ENCODE measurements around the gene ADSS1.
A peak's percentile ranks its signal among the peaks of the same experiment; 100 is the strongest.

ADSS1 gene

DNA sequence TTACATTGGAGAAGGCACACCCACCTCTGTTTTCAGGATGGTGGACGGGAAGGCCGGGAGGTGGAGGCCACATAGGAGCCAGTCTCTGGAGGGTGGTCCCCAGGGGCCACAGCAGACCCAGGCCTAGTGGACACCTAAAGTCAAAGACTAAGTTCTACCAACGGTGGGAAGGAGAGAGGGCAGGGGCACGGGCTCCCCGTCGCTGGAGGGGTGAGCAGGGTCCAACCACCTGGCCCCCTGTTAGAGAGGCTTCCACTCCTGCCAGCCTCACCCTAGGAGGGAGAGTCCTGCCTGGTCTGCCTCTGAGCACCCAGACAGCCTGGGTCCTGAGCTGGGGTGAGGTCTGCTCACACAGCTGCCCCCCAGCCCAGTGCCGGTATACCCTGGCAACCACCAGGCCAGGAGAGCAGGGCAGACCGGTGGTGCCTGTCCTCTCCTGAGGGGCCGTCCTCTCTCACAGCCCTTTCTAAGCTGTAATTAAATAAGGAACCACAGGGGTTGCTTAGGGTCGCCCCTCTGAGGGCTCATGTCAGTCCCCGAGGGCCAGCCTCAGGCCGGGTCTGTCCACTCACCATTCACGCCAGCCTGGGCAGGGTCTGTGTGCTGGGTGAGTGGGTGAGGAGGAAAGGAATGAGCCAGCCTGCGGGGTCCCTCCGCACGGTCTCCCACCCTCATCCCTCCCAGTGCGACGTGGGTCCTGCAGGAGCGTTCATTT is 32.3 kb upstream of the ADSS1 start:
- DNase-seq = no peak
- TF ChIP-seq POLR2A (IDR thresholded peaks at IDR 0.05; ENCODE audit: low read length) (no peak), GATA1 (IDR thresholded peaks at IDR 0.05; ENCODE audit: low read depth, low read length) (no peak)

DNA sequence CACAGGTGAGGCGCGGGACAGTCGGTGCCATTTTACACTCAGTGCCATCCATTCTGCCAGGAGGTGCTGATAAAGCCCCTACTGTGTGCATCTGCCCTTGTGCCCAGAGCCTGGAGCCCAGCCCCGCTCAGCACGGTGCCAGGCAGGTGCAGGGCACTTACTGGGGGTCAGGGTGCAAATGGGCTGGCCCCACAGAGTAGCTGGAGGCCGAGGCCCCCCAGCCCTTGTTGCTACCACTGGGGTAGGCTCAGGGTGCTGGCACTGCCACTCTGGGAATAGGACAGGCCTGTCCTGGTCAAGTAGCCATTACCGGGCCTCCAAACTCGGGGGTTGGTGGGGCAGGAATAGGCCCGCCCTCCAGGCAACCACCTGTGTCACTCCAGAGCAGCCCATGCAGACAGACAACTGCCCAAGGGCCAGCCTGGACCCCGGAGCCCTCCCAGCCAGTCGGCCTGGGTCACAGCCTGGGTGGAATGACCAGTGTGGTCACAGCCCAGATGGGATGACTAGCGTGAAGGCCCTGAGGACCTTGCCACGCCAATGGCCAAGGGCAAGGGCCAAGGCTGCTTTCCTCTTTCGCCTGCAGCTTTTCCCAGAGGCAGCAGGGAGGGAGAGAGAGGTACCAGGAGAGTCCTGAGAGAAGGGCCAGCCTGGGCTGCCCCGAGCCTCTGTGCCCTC is 31.6 kb upstream of the ADSS1 start:
- no peak for DNase-seq
- TF ChIP-seq POLR2A (IDR thresholded peaks at IDR 0.05; ENCODE audit: low read length) = no peak
- TF ChIP-seq GATA1 (IDR thresholded peaks at IDR 0.05; ENCODE audit: low read depth, low read length) = no peak

DNA sequence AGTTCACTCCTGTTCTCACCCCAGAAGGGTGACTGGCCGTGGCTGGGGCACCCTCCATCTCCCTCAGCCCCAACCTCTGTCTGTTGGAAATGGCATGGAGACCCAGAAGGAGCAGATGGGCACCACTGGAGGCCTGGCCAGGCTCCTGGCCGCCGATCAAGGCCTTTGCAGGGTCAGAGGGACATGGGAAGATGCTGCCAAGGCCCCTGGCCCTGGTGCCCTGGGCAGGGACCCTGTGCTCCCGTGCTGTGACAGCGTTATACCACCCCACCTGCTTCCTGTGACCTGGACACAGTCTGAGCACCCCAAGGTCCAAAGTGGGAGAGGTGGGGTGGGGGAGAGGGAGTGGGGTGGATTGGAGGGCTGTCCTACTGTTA is 31.1 kb upstream of the ADSS1 start:
- TF ChIP-seq POLR2A (IDR thresholded peaks at IDR 0.05; ENCODE audit: low read length) (no peak), GATA1 (IDR thresholded peaks at IDR 0.05; ENCODE audit: low read depth, low read length) (no peak)
- no peak for DNase-seq

DNA sequence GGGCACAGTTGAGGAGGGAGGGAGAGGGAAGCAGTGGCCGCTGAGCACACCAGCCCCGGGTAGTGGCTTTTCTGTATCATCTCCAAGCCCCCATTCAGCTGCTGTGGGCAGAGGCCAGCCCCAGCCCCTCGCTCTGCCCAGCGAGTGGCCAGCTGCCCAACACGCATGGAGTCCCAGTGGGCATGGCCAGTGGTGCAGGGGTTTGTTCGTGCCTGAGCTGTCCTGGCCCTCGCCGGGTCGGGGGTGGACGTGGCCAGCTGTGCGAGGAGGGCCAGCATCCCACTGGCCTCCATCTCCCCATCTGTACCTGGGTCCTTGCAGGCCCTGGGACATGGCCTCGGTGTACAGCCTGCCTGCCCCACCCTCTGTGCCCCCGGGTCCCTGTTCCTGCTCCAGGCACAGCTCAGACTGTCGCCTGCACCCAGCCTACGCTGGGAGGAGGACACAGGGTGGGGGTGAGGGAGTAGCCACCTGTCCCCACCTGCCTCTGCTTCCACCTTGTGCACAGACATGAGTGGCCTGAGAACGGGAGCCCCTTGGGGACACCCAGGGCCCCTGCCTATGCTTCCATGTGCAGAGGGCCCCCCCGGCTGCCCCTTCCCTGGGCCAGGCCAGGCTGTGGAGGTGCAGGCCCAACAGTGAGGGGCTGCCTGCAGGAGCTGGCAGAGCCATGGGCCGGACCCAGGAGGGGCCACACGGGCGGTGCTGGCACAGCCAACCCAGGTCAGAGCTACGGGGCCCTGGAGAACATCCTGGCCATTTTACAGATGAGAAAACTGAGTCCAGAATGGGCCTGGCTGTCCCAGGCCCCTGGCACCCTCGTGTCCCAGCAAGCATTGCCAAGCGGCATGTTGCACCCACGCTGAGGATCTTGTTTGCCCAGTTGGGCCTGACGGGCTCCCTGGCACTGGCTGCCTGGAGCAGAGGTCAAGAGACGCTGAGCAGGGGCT is 30.3 kb upstream of the ADSS1 start:
- TF ChIP-seq GATA1 (IDR thresholded peaks at IDR 0.05; ENCODE audit: low read depth, low read length) = no peak
- no peak for TF ChIP-seq POLR2A (IDR thresholded peaks at IDR 0.05; ENCODE audit: low read length)
- DNase-seq = no peak

DNA sequence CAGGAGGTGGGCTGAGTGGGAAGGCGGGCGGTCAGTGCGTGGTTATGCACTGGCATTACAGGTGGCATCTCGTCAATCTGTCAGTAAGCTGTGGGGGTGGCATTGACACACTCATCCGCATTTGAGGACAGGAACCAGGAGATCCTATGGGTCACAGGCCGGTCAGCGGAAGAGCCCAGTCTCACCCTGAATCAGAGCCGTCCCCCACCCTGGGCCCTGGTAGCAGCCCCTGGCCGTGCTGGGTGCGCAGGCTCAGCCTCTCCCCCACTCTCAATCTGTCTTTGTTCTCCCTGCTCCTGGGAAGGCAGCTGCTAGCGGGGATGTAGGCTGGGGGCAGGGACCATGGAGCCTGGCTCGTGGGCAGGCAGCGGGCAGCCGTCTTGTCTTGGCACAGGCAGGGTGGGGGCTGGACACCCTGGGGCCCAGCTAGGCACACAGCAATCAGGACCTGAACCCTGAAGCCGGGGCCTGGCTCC is 29.5 kb upstream of the ADSS1 start:
- DNase-seq = no peak

DNA sequence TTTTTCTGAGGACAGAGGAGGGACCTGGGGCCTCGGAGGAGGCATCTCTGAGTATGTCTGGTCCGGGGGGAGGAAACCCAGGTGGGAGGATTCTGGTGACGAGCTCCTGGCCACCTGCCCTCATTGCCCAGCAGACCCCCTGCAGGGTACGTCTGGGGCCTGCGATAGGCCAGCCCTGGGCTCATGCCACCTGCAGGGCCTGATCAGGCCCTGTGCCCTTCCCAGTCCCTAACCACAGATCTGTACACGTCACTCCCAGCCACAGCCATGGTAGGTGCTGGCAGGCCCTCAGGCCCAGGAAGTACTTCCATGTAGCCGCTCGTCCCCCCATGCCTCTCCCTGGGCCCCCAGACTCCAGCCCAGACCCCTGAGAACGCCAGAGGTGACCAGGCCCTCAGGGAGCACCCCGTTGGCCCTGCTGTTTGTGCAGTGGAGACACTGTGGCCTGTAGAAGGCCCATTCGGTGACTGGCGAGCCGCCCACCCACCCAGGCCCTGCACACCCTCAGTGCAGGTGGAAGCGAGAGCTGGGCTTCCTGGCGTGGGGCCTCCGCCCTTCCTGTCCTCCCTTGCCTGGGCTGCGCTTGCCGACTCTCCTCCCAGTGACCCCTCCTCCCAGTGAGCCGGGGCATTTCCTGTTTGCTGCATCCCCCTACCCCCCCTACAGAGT is 28.9 kb upstream of the ADSS1 start:
- DNase-seq = no peak

More for the DNA sequence above, 29.5 kb upstream of the ADSS1 start:
- TF ChIP-seq GATA1 (IDR thresholded peaks at IDR 0.05; ENCODE audit: low read depth, low read length) (no peak), POLR2A (IDR thresholded peaks at IDR 0.05; ENCODE audit: low read length) (no peak)

DNA sequence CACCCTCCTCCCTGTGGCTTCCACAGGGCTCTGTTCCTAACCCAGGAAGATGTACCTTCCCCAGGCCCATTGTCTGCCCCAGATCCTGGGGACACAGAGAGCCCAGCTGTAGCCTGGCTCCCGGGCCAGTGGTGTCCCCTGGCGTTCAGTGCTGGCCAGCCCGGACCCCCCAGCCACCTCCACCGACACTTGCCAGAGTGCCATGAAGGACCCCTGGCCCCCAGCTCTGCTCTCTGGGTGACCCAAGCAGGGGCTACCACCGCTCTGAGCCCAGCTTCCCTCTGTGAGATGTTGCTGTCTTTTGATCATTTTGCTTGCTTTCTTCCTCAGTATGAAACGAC is 28.4 kb upstream of the ADSS1 start:
- DNase-seq = no peak
- TF ChIP-seq GATA1 (IDR thresholded peaks at IDR 0.05; ENCODE audit: low read depth, low read length) = no peak
- no peak for TF ChIP-seq POLR2A (IDR thresholded peaks at IDR 0.05; ENCODE audit: low read length)

More for the DNA sequence above, 28.9 kb upstream of the ADSS1 start:
- TF ChIP-seq GATA1 (IDR thresholded peaks at IDR 0.05; ENCODE audit: low read depth, low read length) (no peak), POLR2A (IDR thresholded peaks at IDR 0.05; ENCODE audit: low read length) (peak; percentile 53)

DNA sequence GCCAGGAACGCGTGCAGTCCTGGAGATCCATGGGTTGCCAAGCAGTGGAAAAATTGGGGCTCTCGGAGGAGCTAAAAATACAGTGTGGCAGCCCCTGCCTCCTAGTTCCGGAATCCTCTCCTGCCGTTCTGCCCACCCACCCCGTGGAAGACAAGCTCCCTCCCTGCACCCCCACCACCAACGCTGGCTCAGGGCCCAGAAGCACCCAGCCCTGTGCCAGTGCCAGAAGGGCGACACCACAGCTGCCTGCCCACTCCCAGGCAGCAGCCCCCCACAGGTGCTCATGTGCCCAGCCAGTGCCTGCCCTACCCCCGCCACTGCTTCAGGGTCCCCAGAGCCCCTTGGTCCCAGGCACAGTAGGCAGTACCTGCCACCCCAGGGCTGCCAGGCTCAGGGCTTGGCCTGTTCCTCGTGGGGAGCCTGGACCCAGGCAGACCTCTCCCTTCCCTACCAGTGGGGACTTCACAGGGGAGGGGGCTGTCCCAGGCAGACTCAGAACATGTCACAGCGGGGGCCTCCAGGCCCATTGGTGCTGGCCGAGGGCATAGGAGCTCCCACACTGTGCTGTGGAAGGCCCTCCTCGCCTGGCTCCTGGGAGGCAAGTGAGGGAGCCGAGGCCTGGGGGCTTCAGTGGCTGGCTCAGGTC is 27.2 kb upstream of the ADSS1 start:
- TF ChIP-seq POLR2A (IDR thresholded peaks at IDR 0.05; ENCODE audit: low read length) (no peak), GATA1 (IDR thresholded peaks at IDR 0.05; ENCODE audit: low read depth, low read length) (no peak)
- no peak for DNase-seq

DNA sequence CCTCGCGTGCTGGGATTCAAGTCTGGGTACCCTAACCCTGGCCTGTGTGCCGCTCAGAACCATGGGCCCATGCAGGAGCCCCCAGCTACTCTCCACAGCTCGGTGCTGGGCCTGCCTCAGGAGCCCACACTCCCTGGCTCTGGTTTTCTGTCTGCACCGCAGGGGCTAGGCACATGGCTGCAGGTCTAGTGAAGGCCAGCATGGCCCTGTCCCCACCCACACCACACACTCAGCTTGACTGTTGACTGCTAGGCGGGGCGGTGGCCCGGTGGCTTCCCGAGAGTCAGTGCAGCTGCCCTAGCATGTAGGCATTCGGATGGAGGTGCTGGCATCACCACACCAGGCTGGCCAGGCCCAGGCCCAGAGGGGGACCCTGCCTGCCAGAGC is 26.7 kb upstream of the ADSS1 start:
- DNase-seq = no peak
- TF ChIP-seq GATA1 (IDR thresholded peaks at IDR 0.05; ENCODE audit: low read depth, low read length) (no peak), POLR2A (IDR thresholded peaks at IDR 0.05; ENCODE audit: low read length) (no peak)

DNA sequence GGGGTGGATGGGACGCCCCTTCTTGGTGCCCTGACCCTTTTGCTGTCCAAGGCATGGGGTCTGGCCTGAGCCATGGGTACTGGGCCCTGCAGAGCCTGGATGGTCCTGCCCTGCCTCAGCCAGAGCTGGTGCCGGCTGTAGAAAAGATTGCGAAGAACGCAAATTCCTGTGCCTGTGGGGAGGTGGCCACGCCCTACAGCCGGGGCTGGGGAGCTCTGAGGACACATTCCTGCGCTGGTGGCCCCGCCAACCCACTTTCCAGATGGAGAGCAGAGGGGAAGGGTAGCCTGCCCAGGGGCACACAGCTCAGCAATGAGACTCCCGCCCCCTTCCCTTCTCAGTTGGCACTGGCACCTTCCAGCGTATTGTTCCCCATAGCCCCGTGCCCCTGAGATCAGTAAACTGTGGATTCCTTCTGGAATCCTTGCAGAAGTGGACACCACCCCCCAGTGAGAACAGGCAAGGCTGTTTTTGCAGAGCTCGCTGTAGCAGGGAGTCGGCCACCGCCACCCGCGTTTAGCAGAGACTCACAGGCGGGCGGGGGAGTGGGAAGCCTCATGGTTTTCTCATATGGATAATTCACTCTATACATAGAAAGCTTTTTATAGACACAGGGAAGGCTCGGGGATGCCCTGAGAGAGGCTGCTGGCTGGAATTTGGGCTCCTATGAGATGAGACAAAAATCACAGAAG is 26.0 kb upstream of the ADSS1 start:
- TF ChIP-seq GATA1 (IDR thresholded peaks at IDR 0.05; ENCODE audit: low read depth, low read length) = no peak
- no peak for TF ChIP-seq POLR2A (IDR thresholded peaks at IDR 0.05; ENCODE audit: low read length)
- DNase-seq = peak in 1 of 2 experiments; percentile 17

DNA sequence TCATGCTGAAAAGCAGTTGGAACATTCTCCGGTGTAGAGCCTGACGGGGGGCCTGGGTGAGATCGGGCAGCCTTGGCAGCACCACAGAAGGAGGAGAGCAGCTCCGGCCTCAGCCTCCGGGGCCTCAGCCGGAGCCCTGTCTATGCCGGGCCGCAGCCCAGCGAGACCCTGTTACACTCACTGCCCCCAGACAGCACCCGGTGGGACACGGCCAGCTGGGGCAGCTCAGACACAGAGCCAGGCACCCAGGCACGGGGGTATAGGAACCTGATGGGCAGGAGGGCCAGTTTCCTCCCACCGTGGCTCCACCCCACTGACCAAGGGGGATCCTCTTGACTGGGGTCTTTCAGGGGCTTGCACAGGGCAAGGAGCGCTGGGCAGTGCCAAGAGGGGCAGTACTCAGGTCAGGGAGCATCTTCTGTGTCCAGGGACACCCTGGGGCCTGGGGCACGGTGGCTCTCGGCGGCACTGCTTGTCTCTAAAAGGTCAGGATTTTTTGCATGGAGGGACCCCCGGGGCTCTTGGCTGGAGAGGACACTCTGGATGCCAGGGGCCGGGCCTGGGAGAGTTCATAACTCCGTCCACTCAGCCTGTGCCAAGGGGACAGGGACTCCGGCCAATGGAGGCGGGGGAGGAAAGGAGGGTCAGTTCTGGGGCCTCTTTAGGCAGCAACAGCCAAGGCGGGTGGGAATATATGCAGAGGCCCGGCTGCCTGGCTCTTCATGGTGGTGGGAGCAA is 25.2 kb upstream of the ADSS1 start:
- TF ChIP-seq GATA1 (IDR thresholded peaks at IDR 0.05; ENCODE audit: low read depth, low read length) (no peak), POLR2A (IDR thresholded peaks at IDR 0.05; ENCODE audit: low read length) (no peak)
- no peak for DNase-seq

DNA sequence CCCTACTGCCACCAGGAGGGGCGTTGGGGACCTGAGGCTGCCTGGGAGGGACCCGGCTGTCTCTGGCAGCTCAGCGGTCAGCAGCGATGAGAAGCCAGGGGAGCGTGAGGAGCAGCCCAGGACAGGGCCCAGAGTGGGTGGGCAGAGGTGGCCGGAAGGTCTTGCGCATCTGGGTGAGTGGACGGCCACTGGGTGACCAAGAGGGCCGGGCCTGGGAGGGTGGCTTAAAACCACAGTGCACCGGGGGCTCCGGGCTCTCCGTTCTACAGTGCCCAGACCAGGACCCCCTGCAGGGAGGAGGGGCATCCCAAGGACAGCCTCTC is 24.6 kb upstream of the ADSS1 start:
- TF ChIP-seq GATA1 (IDR thresholded peaks at IDR 0.05; ENCODE audit: low read depth, low read length) (no peak), POLR2A (IDR thresholded peaks at IDR 0.05; ENCODE audit: low read length) (no peak)
- DNase-seq = no peak

Data from erythroblast (primary cell).